ENCODE data around the gene CDK5RAP2.
"Not testable (repeated sequence)": the region's sequence is repeated elsewhere in the genome, so short reads cannot be mapped to it uniquely, and the experiment has no call there.

The CDK5RAP2 gene

GRCh38 chr9:120580051-120580896, at the start of gene CDK5RAP2:
CDK5RAP2 (minus strand) TSS chr9:120580167; CDS start chr9:120579978, 189 bp downstream.
- H3K4me3 Mint-ChIP-seq: peak within 1 kb of the TSS; percentile 98
- H3K9me3 Mint-ChIP-seq: peaks cover 9% of the 10 kb centered on the region
- H3K27me3 Mint-ChIP-seq (ENCODE audit: low read depth, poor library complexity): peaks cover 21% of the 10 kb centered on the region
- peaks cover 23% of the 10 kb centered on the region for H3K36me3 Mint-ChIP-seq (ENCODE audit: low read depth)
- TF ChIP-seq CTCF (IDR thresholded peaks at IDR 0.05): no peak
- peak within 1 kb of the TSS; percentile 66 for H3K27ac Mint-ChIP-seq
- H3K4me1 Mint-ChIP-seq: peaks cover 35% of the 10 kb centered on the region
- peak; percentile 89 for DNase-seq

- not testable (repeated sequence) for H3K36me3 Mint-ChIP-seq (ENCODE audit: low read depth); H3K4me3 Mint-ChIP-seq; H3K27ac Mint-ChIP-seq; DNase-seq; H3K4me1 Mint-ChIP-seq
- H3K27me3 Mint-ChIP-seq (ENCODE audit: low read depth, poor library complexity): peaks cover 10% of the 10 kb centered on the region
- peaks cover 11% of the 10 kb centered on the region for H3K9me3 Mint-ChIP-seq
Measured at GRCh38 chr9:120628925-120629497, 49.0 kb upstream of the CDK5RAP2 start.

- H3K4me3 Mint-ChIP-seq: no peak overlapping the region
- H3K4me1 Mint-ChIP-seq: no peaks in the 10 kb centered on the region
- no peak overlapping the region for H3K27ac Mint-ChIP-seq
- H3K9me3 Mint-ChIP-seq: peaks cover 10% of the 10 kb centered on the region
- no peak for TF ChIP-seq CTCF (IDR thresholded peaks at IDR 0.05)
- no peak for DNase-seq
- H3K27me3 Mint-ChIP-seq (ENCODE audit: low read depth, poor library complexity): peaks cover 8% of the 10 kb centered on the region
- H3K36me3 Mint-ChIP-seq (ENCODE audit: low read depth): no peaks in the 10 kb centered on the region
Measured at GRCh38 chr9:120628207-120628924, 48.4 kb upstream of the CDK5RAP2 start.

GRCh38 chr9:120627073-120627472, 47.1 kb upstream of the CDK5RAP2 start:
- no peaks in the 10 kb centered on the region for H3K36me3 Mint-ChIP-seq (ENCODE audit: low read depth)
- no peak for DNase-seq
- H3K27ac Mint-ChIP-seq: no peak overlapping the region
- no peak for TF ChIP-seq CTCF (IDR thresholded peaks at IDR 0.05)
- peaks cover 3% of the 10 kb centered on the region for H3K9me3 Mint-ChIP-seq
- peaks cover 6% of the 10 kb centered on the region for H3K27me3 Mint-ChIP-seq (ENCODE audit: low read depth, poor library complexity)
- no peak overlapping the region for H3K4me3 Mint-ChIP-seq
- peaks cover under 1% of the 10 kb centered on the region for H3K4me1 Mint-ChIP-seq

- no peak for DNase-seq
- H3K27ac Mint-ChIP-seq: no peak overlapping the region
- H3K27me3 Mint-ChIP-seq (ENCODE audit: low read depth, poor library complexity): peaks cover 6% of the 10 kb centered on the region
- no peaks in the 10 kb centered on the region for H3K36me3 Mint-ChIP-seq (ENCODE audit: low read depth)
- no peak for TF ChIP-seq CTCF (IDR thresholded peaks at IDR 0.05)
- no peaks in the 10 kb centered on the region for H3K9me3 Mint-ChIP-seq
- H3K4me3 Mint-ChIP-seq: no peak overlapping the region
- H3K4me1 Mint-ChIP-seq: peaks cover 6% of the 10 kb centered on the region
Measured at GRCh38 chr9:120626512-120626911, 46.5 kb upstream of the CDK5RAP2 start.

GRCh38 chr9:120625222-120625621, 45.3 kb upstream of the CDK5RAP2 start:
- no peaks in the 10 kb centered on the region for H3K9me3 Mint-ChIP-seq
- no peak for TF ChIP-seq CTCF (IDR thresholded peaks at IDR 0.05)
- H3K27ac Mint-ChIP-seq: no peak overlapping the region
- peaks cover 3% of the 10 kb centered on the region for H3K27me3 Mint-ChIP-seq (ENCODE audit: low read depth, poor library complexity)
- no peaks in the 10 kb centered on the region for H3K36me3 Mint-ChIP-seq (ENCODE audit: low read depth)
- peaks cover 16% of the 10 kb centered on the region for H3K4me1 Mint-ChIP-seq
- DNase-seq: no peak
- H3K4me3 Mint-ChIP-seq: no peak overlapping the region
